Body of pancreas (tissue), 4 donors: ENCODE results near the gene IRAK1BP1. TPM values are rescaled to one million over a fixed set of nuclear protein-coding genes. Genes with fewer than 3 reads are reported as not detected.

Experiments
- ATAC-seq: fragments of 150-250 bp; one replicate; pipeline ENCODE4 v1.9.1; 2016
- DNase-seq, 4 donors: peaks; one replicate each; pipeline ENCODE4 v3.0.0-alpha.2; 2019
- H3K27ac ChIP-seq, 4 donors: fragments of 200-600 bp; sonication (generic); 1 replicate in 3 of 4; 2 replicates in 1 of 4; pipeline versions ENCODE4 v1.5.1 to v1.6.1; 2016 to 2019; ENCODE audit warnings: mild to moderate bottlenecking in 1 of 4, mixed read lengths in 1 of 4, moderate library complexity in 1 of 4
- H3K27me3 ChIP-seq, 2 donors: fragments of 200-600 bp; sonication (generic); one replicate each; pipeline ENCODE4 v1.6.0; 2016; ENCODE audit warnings: mild to moderate bottlenecking in 1 of 2
- H3K36me3 ChIP-seq, 2 donors: fragments of 200-600 bp; sonication (generic); replicated peaks in 1 of 2; 2 replicates each; pipeline ENCODE4 v1.5.1; 2016; ENCODE audit warnings: low read depth in 2 of 2; ENCODE audit not compliant: insufficient read depth in 1 of 2
- H3K4me1 ChIP-seq: fragments of 200-600 bp; sonication (generic); one replicate; pipeline ENCODE4 v1.6.0; 2016
- H3K4me3 ChIP-seq, 2 donors: fragments of 200-600 bp; sonication (generic); 1 replicate in 1 of 2; 2 replicates in 1 of 2; pipeline ENCODE4 v1.5.1; 2016 to 2019
- H3K9me3 ChIP-seq, 3 donors: fragments of 200-600 bp; sonication (generic); 1 replicate in 2 of 3; 2 replicates in 1 of 3; pipeline ENCODE4 v1.5.1; 2016
- CTCF ChIP-seq, 7 experiments: fragments of 450-650 bp in 4 of 7; fragments of 200-600 bp in 3 of 7; sonication (generic) in 3 of 7; IDR thresholded peaks; one replicate each; pipeline ENCODE4 v1.5.1; 2016 to 2019; ENCODE audit warnings: antibody characterized with exemption in 7 of 7
- POLR2A ChIP-seq, 3 donors: fragments of 450-650 bp; IDR thresholded peaks; one replicate each; pipeline ENCODE4 v1.6.1; 2016; ENCODE audit warnings: antibody characterized with exemption in 3 of 3, mild to moderate bottlenecking in 2 of 3
- WGBS, 2 donors: methylation state at CpG; one replicate each; pipeline ENCODE4 v1.1.5; 2017; 5-methylcytosine and 5-hydroxymethylcytosine counted together
- intact Hi-C: fragments of 100-400 bp; cut with DNase I; formaldehyde crosslinking; loops from one replicate; pipeline ENCODE4 v1.15.1; 2023
- total RNA-seq, 2 donors: library from RNA; depleted of rRNA; stranded (reverse); fragments of >200 nt; gene quantifications; one replicate each; pipeline ENCODE4 v1.1.0, GENCODE V29; 2016

Gene IRAK1BP1
- total RNA-seq, 2 donors from 2014 or later, result 6.9 to 9.3 TPM

GRCh38 chr6:78948785-78949184 lies 81.4 kb downstream of the IRAK1BP1 start:
- ATAC-seq, result no peak
- intact Hi-C loops, result no loop called here
- no peak overlapping the region for H3K4me3 ChIP-seq
- TF ChIP-seq POLR2A (IDR thresholded peaks at IDR 0.05), result no peak
- TF ChIP-seq CTCF (IDR thresholded peaks at IDR 0.05), result no peak
- 91 to 97% methylated on average over 3 of the region's 3 CpGs for WGBS, 2 donors
- H3K4me1 ChIP-seq, result no peaks in the 10 kb centered on the region
- DNase-seq, result no peak
- no peaks in the 10 kb centered on the region for H3K27me3 ChIP-seq
- no peak overlapping the region for H3K27ac ChIP-seq
- peaks cover 14 to 39% of the 10 kb centered on the region in 2 donors for H3K36me3 ChIP-seq
- peaks cover 0 to 11% (median 0%) of the 10 kb centered on the region in 3 donors for H3K9me3 ChIP-seq

GRCh38 chr6:78952362-78952761 lies 85.0 kb downstream of the IRAK1BP1 start:
- DNase-seq (no peak), ATAC-seq (no peak)
- WGBS, 2 donors, result 100% methylated on average over 1 of the region's 1 CpG
- TF ChIP-seq POLR2A (IDR thresholded peaks at IDR 0.05) (no peak), CTCF (IDR thresholded peaks at IDR 0.05) (no peak)
- intact Hi-C loops, result no loop called here
- Histone ChIP-seq H3K4me1 (no peaks in the 10 kb centered on the region), H3K27me3 (no peaks in the 10 kb centered on the region), H3K4me3 (no peak overlapping the region), H3K27ac (no peak overlapping the region), H3K9me3 (peaks cover 0 to 11% (median 0%) of the 10 kb centered on the region in 3 donors), H3K36me3 (peaks cover 14 to 45% of the 10 kb centered on the region in 2 donors)

Other genes with a start within 250 kb of the IRAK1BP1 start
- 10 to 100 TPM; 20.8 to 22.8 TPM for gene PHIP, start 210.7 kb downstream of the IRAK1BP1 start, total RNA-seq